H9 (cell line): Measurements from ENCODE around the gene ZNF845. TPM values are rescaled to one million over a fixed set of nuclear protein-coding genes. Genes with fewer than 3 reads are reported as not detected.

Source experiments
- total RNA-seq: library from RNA; stranded (reverse); gene quantifications from 2 replicates; pipeline ENCODE4 v1.2.1, GENCODE V29; 2021

Gene ZNF845
- total RNA-seq, 1 experiment from 2014 or later: 17.4 TPM

Other genes with a start within 250 kb of the ZNF845 start
- 31.1 and 31.7 TPM in 2 replicates for gene ZNF160, start 230.3 kb upstream of the ZNF845 start, total RNA-seq
- 10.3 and 12.3 TPM in 2 replicates for gene ZNF415, start 200.8 kb upstream of the ZNF845 start, total RNA-seq
- 17.8 and 18.8 TPM in 2 replicates for gene ZNF347, start 174.7 kb upstream of the ZNF845 start, total RNA-seq
- gene ZNF665, start 140.4 kb upstream of the ZNF845 start, total RNA-seq: 3.7 and 3.8 TPM in 2 replicates
- 39.3 and 40.5 TPM in 2 replicates for gene ZNF677, start 78.9 kb upstream of the ZNF845 start, total RNA-seq
- gene VN1R2, start 75.5 kb upstream of the ZNF845 start, total RNA-seq: not detected in 2 replicates
- gene VN1R4, start 66.0 kb upstream of the ZNF845 start, total RNA-seq: not detected in 2 replicates
- 37.7 and 39.2 TPM in 2 replicates for gene ZNF525, start 32.0 kb downstream of the ZNF845 start, total RNA-seq
- gene ZNF765, start 61.4 kb downstream of the ZNF845 start, total RNA-seq: 20.4 and 23.1 TPM in 2 replicates
- gene ZNF761, start 98.2 kb downstream of the ZNF845 start, total RNA-seq: 32.7 and 33.8 TPM in 2 replicates
- gene ZNF813, start 134.0 kb downstream of the ZNF845 start, total RNA-seq: 17.3 TPM in 2 replicates
- 50.6 and 57.2 TPM in 2 replicates for gene ZNF331, start 204.4 kb downstream of the ZNF845 start, total RNA-seq